HG02884 (cell line): ENCODE data around the gene SMOC1.

ENCODE experiments used
- ATAC-seq: cut with Tn5 transposase; IDR thresholded peaks from one replicate; pipeline ENCODE4 v1.9.1; 2021; ENCODE audit warnings: mild to moderate bottlenecking, moderate library complexity; ENCODE audit not compliant: unreplicated experiment

The SMOC1 gene

GRCh38 chr14:69879175-69880043 is at the start of gene SMOC1:
SMOC1 (plus strand) TSS chr14:69879416; CDS start chr14:69879679, 263 bp downstream.
- ATAC-seq = no peak

- no peak for ATAC-seq
These were observed 40.3 kb upstream of the SMOC1 start for GRCh38 chr14:69838881-69839416.

GRCh38 chr14:69839661-69840060 is 39.6 kb upstream of the SMOC1 start:
- ATAC-seq = no peak

- no peak for ATAC-seq
These were observed 37.6 kb upstream of the SMOC1 start for GRCh38 chr14:69841656-69842055.

GRCh38 chr14:69842686-69843420 is 36.4 kb upstream of the SMOC1 start:
- no peak for ATAC-seq

GRCh38 chr14:69844171-69844570 is 35.0 kb upstream of the SMOC1 start:
- no peak for ATAC-seq

GRCh38 chr14:69845050-69845581 is 34.1 kb upstream of the SMOC1 start:
- no peak for ATAC-seq

- ATAC-seq = no peak
These were observed 33.4 kb upstream of the SMOC1 start for GRCh38 chr14:69845787-69846186.

- no peak for ATAC-seq
These were observed 31.1 kb upstream of the SMOC1 start for GRCh38 chr14:69848156-69848555.

GRCh38 chr14:69848903-69849391 is 30.3 kb upstream of the SMOC1 start:
- no peak for ATAC-seq

- ATAC-seq = no peak
These were observed 29.0 kb upstream of the SMOC1 start for GRCh38 chr14:69850086-69850735.

GRCh38 chr14:69850736-69851112 is 28.5 kb upstream of the SMOC1 start:
- no peak for ATAC-seq

GRCh38 chr14:69852531-69853321 is 26.5 kb upstream of the SMOC1 start:
- no peak for ATAC-seq

- no peak for ATAC-seq
These were observed 25.4 kb upstream of the SMOC1 start for GRCh38 chr14:69853774-69854173.

- no peak for ATAC-seq
These were observed 24.6 kb upstream of the SMOC1 start for GRCh38 chr14:69854598-69854997.

GRCh38 chr14:69855180-69855832 is 23.9 kb upstream of the SMOC1 start:
- ATAC-seq = no peak

- no peak for ATAC-seq
These were observed 20.4 kb upstream of the SMOC1 start for GRCh38 chr14:69858801-69859200.

- ATAC-seq = no peak
These were observed 19.6 kb upstream of the SMOC1 start for GRCh38 chr14:69859591-69859990.

GRCh38 chr14:69860221-69860620 is 19.0 kb upstream of the SMOC1 start:
- ATAC-seq = no peak
